HG03196 (cell line): ENCODE results near the gene ARHGEF17.

Experiments used
- ATAC-seq: cut with Tn5 transposase; IDR thresholded peaks from one replicate; pipeline ENCODE4 v1.9.1; 2021; ENCODE audit not compliant: unreplicated experiment

Gene ARHGEF17

GRCh38 chr11:73403541-73403940 is 95.5 kb downstream of the ARHGEF17 start:
- ATAC-seq = no peak

- ATAC-seq = no peak
These were observed 96.0 kb downstream of the ARHGEF17 start for GRCh38 chr11:73404048-73404447.

GRCh38 chr11:73404506-73405145 is 96.5 kb downstream of the ARHGEF17 start:
- ATAC-seq = no peak

GRCh38 chr11:73405146-73405510 is 97.1 kb downstream of the ARHGEF17 start:
- ATAC-seq = no peak

GRCh38 chr11:73406131-73406530 is 98.1 kb downstream of the ARHGEF17 start:
- no peak for ATAC-seq

GRCh38 chr11:73406619-73407018 is 98.5 kb downstream of the ARHGEF17 start:
- ATAC-seq = no peak

GRCh38 chr11:73409431-73409830 is 101.4 kb downstream of the ARHGEF17 start:
- ATAC-seq = no peak

GRCh38 chr11:73410627-73411026 is 102.6 kb downstream of the ARHGEF17 start:
- ATAC-seq = no peak

- ATAC-seq = no peak
These were observed 103.0 kb downstream of the ARHGEF17 start for GRCh38 chr11:73411031-73411430.

- no peak for ATAC-seq
These were observed 104.2 kb downstream of the ARHGEF17 start for GRCh38 chr11:73412308-73412707.

- no peak for ATAC-seq
These were observed 105.2 kb downstream of the ARHGEF17 start for GRCh38 chr11:73413256-73413655.

- no peak for ATAC-seq
These were observed 107.0 kb downstream of the ARHGEF17 start for GRCh38 chr11:73414977-73415651.

- ATAC-seq = no peak
These were observed 108.0 kb downstream of the ARHGEF17 start for GRCh38 chr11:73415854-73416615.

- no peak for ATAC-seq
These were observed 108.7 kb downstream of the ARHGEF17 start for GRCh38 chr11:73416786-73417185.
